Gastroesophageal sphincter (tissue), 3 donors: Measurements from ENCODE around the gene RAE1.

Experiments
- CTCF ChIP-seq, 4 experiments: fragments of 200-600 bp in 2 of 4; fragments of 450-650 bp in 2 of 4; sonication (generic) in 1 of 4; IDR thresholded peaks; one replicate each; pipeline ENCODE4 v1.5.1; 2017 to 2019; ENCODE audit warnings: antibody characterized with exemption in 4 of 4, mild to moderate bottlenecking in 2 of 4, moderate library complexity in 2 of 4
- EP300 ChIP-seq: sonication (generic); formaldehyde crosslinking; IDR thresholded peaks from one replicate; pipeline ENCODE4 v1.6.1; 2017; ENCODE audit warnings: antibody characterized with exemption, mild to moderate bottlenecking

DNA sequence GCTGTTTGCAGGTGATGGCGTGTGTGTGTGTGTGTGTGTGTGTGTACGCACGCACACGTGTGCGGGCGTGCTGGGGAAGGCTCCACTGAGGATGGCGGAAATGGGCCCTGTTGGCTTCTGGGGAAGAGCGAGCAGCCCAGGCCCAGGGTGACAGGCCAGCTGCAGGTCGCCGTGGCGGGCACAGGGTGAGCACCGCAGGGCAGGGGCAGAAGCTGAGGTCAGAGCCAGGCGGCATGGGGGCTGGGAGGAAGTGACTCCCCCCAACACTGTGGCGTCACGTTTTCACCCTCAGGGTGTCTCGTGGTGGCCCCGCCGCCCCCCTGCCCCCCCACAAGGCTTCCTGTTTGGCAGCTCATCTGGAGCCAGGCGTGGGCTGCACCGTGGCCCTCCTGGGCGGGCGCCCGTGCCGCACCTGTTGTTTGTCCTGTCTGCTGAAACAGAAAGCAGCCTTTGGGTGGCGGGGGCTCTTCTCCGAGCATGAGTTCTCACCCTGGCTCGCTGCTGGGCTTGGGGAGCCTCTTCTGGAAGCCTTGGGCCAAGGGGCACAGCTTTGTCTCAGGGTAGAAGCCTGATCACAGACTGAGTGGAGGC, 47.3 kb downstream of the RAE1 start:
- TF ChIP-seq EP300 (no peak), CTCF (IDR thresholded peaks at IDR 0.05) (no peak)
